HG03175 (cell line): ENCODE results near the gene TNNC1.

Experiments
- ATAC-seq: cut with Tn5 transposase; IDR thresholded peaks from one replicate; pipeline ENCODE4 v1.9.1; 2021; ENCODE audit warnings: mild to moderate bottlenecking, moderate library complexity; ENCODE audit not compliant: unreplicated experiment

TNNC1 gene

DNA sequence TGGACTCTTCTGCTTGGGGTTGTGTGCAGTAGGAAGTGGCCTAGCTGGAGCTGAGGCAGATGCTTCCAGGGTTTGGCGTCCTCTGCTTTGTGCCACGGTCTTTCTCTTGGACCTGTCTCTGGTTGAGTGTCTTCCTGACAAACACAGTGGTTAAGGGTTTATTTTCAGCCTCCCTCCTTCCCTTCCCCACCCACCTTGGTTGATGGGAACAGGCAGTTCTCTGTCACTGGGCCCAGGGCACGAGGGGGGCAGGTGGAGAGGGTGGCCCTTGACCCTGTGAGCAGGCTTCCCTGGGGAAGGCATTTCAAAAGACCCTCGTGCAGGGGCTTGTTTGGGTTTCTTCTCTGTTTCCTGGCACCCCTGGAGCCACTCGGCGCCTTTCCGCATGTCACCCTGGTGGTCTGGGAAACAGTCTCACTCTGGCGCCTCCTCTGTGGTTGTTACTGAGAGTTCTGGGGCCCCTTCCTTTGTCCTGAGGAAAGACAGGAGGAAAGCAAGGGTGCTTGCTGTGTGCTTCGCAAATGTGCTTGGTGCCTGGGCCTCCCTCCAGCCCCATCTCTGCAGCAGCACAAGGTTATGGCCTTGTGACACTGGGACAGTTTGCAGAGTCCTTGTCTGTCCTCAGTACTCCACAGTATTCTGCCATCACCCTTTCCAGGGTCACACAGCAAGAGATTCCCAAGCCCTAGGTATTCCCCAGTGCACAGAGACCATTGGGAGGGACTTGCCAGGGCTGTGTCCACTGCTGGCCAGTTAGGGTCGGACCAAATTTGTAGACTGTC lies 31.0 kb upstream of the TNNC1 start:
- no peak for ATAC-seq

GRCh38 chr3:52483577-52484381 lies 29.9 kb upstream of the TNNC1 start:
- no peak for ATAC-seq

DNA sequence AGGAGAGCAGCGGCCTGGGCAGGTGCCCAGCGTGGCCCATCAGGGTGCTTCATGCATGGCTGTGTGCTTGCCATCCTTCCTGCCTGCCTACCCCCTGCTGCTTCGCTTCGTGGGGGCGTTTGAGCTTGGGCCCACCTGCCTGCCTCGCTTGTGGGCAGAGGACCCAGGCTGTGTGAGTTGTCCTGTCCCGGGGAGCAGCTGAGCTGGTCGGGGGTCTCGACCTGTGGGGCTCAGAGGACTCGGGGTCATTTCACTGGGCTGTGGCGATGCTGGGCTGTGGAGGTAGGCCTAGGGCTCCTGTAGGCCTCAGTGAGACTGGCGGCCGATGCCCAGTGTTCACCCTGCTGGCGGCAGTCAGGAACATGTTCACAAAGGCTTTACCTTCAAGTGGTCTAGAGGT lies 29.2 kb upstream of the TNNC1 start:
- ATAC-seq: no peak

GRCh38 chr3:52481819-52482521 lies 28.1 kb upstream of the TNNC1 start:
- no peak for ATAC-seq

GRCh38 chr3:52480768-52481715 lies 27.2 kb upstream of the TNNC1 start:
- no peak for ATAC-seq

- no peak for ATAC-seq
Measured at GRCh38 chr3:52479877-52480575, 26.2 kb upstream of the TNNC1 start.

DNA sequence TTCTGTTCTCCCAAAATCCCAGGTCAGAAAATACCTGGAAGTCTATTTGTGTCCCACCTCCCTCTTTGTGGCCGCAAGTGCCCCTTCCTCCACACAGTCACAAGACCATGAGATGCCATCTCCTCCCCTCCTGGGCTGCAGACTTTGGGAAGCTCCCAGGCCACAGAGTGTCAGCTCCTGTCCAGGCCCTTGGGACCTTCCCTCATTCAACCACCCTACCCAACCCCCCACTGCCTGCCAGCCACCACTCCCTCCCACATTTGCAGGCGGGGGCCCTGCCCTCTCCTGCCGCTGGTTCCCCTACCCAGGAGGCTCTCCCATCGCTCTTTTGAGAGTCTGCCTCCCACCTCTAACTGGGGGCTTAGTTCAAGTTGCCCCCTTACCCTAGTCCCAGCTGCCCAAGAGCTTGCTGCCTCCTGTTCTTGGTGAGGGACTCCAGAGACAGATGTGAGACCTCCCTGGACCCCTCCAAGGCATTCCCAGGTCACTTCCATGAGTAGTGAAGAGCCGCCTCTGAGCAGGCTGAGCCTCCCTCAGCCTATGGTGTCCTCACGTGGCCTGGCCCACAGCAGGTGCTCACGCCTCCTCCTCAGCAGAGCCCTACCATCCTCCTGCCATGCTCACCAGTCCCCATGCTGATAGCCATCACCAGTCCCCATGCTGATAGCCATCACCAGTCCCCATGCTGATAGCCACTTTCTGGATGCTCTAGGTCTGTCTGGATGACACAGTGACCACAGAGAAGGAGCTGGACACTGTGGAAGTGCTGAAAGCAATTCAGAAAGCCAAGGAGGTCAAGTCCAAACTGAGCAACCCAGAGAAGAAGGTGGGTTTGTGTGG lies 25.4 kb upstream of the TNNC1 start:
- no peak for ATAC-seq

- ATAC-seq: no peak
Measured at GRCh38 chr3:52477796-52478095, 23.9 kb upstream of the TNNC1 start.

DNA sequence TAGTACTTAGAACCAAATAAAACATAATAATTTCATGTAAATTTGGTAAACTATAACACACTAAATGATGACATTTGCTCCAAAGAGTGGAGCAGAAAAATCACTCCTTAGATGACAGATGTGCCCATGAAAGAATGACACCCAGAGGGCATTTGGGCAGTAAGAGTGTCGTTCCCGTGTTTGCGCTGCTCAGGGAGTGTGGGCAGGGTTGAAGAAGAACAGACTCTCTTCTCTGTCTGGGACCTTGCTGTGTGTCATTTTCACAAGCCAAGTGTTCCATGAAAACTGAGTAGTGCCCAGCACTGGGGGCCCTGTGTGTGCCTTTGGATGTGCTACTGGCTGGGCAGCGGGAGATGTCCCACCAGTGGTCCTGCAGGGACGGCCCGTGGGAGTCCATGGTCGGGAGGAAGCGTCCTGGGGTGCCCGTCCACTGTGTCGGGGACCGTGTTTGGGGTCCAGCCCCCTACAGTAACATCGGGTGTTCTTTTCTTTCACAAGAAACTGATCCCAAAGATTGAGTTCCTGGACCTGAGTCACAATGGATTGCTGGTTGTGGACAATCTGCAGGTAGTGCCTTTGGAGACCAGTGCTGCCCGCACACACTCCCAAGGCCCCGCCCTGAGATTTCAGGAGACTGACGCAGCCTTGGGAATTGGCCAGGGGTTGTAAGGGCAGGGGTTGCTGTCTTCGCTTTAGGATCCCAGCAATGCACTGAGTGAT lies 23.4 kb upstream of the TNNC1 start:
- ATAC-seq: no peak

- ATAC-seq: no peak
Measured at GRCh38 chr3:52473026-52473425, 19.2 kb upstream of the TNNC1 start.

DNA sequence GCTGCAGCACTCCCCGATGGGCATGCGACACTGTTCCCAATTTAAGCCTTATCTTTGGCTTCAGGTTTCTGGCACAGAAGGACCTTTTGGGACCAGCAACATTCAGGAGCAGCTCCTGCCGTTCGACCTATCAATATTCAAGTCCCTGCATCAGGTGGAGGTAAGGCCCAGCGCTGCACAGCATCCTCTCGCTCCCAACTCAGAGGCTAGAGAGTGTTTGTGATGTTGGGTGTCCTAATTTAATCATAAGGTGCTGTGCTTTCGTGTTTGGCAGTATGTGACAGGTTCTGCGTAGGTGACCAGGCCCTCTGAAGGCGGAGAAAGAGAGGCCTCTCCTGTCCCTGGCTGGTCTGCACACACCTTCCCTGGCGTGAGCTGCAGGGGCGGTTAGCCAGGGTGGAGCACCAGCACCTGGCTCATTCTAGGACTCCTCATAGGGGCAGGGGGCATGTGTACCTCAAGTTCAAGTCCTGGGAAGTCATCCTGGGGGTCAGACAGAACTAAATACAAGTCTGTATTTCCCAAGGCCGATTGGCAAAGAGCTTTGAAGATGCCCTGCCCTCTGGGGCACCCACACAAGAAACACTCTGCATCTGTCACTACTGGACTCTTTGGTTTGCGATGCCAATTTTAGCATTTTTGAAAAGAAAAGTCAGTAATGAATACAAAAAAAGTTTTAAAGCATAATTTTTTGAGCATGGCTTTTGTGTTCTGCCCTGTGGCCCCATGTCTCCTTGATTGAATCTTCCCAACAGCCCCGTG lies 18.6 kb upstream of the TNNC1 start:
- ATAC-seq: no peak

DNA sequence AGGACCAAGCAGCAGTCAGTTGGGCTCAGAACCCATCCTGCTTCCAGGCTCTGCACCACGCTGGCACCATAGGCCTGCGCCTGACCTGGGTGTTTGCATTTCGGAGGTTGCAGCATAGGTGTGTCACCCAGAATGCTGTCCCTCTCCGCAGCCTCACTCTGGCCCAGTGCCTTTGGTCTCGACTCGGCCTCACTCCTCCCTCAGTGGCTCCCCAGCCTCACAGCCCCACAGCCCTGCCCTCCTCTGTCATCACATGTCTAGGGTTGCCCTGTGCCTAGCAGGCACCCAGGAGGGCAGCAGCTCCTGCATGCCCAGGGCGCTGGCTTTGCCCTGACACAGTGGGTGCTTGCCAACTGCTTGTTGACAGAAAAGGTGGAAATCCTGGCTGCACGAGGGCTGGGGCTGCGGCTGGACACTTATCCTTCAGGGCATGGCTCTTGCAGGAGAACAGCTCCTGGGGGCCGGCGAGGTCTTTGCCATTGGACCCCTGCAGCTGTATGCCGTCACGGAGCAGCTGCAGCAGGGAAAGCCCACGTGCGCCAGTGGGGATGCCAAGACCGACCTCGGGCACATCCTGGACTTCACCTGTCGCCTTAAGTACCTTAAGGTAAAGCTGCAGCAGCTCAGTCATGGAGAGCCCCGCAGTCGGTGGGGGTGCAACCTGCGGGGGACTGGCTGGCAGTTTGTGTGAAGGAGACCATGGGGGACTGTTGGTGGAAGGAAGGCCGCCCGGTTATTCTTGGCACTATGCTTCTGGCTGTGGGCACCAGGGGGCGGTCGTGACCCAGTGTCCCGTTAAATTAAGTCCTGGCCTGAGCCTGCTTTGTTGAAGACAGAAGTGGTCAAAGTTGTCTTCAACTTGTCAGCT lies 17.8 kb upstream of the TNNC1 start:
- ATAC-seq: no peak

GRCh38 chr3:52470920-52471319 lies 17.1 kb upstream of the TNNC1 start:
- no peak for ATAC-seq

DNA sequence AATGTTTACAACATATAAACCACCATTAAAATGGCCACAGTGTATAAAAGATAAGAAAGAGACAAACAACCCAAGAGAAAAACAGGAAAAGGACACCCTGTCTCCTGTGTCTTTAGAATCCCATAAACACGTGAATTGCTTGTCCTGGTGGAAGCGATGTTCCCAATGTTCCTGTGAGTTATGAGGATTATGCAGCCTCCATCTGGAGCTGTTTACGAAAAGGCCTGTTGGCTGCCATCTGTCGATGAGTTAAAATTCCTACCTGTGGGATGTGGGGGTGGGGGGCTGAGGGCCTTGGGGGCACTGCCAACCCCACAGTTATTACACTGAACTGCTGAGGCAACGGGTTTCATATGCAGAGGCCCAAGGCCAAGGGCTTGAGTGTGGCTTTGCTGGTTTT lies 15.2 kb upstream of the TNNC1 start:
- no peak for ATAC-seq

GRCh38 chr3:52468336-52468735 lies 14.5 kb upstream of the TNNC1 start:
- ATAC-seq: no peak

- no peak for ATAC-seq
Measured at GRCh38 chr3:52463416-52463815, 9.6 kb upstream of the TNNC1 start.

DNA sequence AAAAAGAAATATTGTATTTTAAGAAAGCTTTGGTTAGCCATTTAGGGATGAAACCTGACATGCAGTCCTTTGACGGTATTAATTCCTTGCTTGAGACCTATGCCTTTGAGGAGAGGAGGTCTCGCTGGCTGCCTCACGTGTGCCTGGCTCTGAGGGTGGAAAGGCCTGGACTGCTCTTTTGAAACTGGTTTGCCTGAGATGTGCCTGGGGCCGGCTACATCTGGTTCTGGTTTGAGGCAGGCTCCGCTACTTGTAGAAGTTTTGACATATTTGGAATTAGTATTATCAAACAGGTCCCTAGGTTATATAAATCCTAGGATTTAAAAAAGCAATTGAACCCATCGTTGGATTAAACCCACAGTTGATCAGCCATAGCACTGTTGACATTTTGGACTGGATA lies 8.0 kb upstream of the TNNC1 start:
- no peak for ATAC-seq
